ENCODE data around the gene KSR1. TPM values are rescaled to one million over a fixed set of nuclear protein-coding genes. Genes with fewer than 3 reads are reported as not detected.

The KSR1 gene
- total and polyA plus RNA-seq, 2 of the 4 experiments (the other 2 are of a cell fraction): 12.5 to 21.9 TPM

- Histone ChIP-seq H3K4me1 (ENCODE audit: control insufficient read depth, insufficient read depth, low read length) (peaks cover 35% of the 10 kb centered on the region), H2AK9ac (replicated peaks; ENCODE audit: low read depth, low read length, poor library complexity) (no peak overlapping the region), H3K23ac (ENCODE audit: low read depth, low read length) (no peak overlapping the region; the same call in 1 of the 2 replicates), H3K9ac (ENCODE audit: low read depth, low read length) (no peak overlapping the region), H3K27ac (ENCODE audit: insufficient read depth, low read length) (no peak overlapping the region), H2AK5ac (ENCODE audit: low read depth, low read length) (no peak overlapping the region), H3K4me3 (ENCODE audit: insufficient read depth, low read depth, low read length) (no peak overlapping the region), H3K27me3 (ENCODE audit: control insufficient read depth, insufficient read depth, low read length) (no peaks in the 10 kb centered on the region), H3K14ac (replicated peaks; ENCODE audit: low read depth, low read length) (no peak overlapping the region), H3K4ac (ENCODE audit: low read depth, low read length) (no peak overlapping the region), H2AFZ (replicated peaks; ENCODE audit: low read length, poor library complexity) (no peak overlapping the region), H3K56ac (ENCODE audit: extremely low read depth, insufficient read depth, low read length) (no peak overlapping the region), H2BK15ac (ENCODE audit: low read depth, low read length) (no peak overlapping the region), H2BK120ac (ENCODE audit: low read depth, low read length) (no peak overlapping the region), H4K8ac (ENCODE audit: low read depth in 2 of 2, low read length in 2 of 2) (no peak overlapping the region), H3K18ac (ENCODE audit: low read depth, low read length) (no peak overlapping the region), H3K9me1 (ENCODE audit: insufficient read depth, low read length) (peaks cover 36% of the 10 kb centered on the region), H2BK5ac (ENCODE audit: low read depth, low read length, poor library complexity, severe bottlenecking) (peak overlapping the region; percentile 6), H3K79me1 (ENCODE audit: low read depth in 1 of 2, low read length in 2 of 2) (peaks cover 38 to 87% of the 10 kb centered on the region in 2 experiments), H4K5ac (ENCODE audit: low read depth, low read length) (no peak overlapping the region), H3K9me3 (ENCODE audit: control insufficient read depth, insufficient read depth, low read length) (no peaks in the 10 kb centered on the region), H4K91ac (ENCODE audit: insufficient read depth, low read depth, low read length) (no peak overlapping the region), H3K4me2 (ENCODE audit: low read depth, low read length) (no peak overlapping the region), H4K20me1 (ENCODE audit: insufficient read depth, low read length) (peaks cover 62% of the 10 kb centered on the region), H2BK20ac (ENCODE audit: low read depth, low read length) (no peak overlapping the region), H3K36me3 (ENCODE audit: control insufficient read depth, insufficient read depth, low read length) (no peaks in the 10 kb centered on the region)
- POLR2A ChIA-PET (ENCODE audit: unreplicated experiment): no interaction called here
- no peak for DNase-seq
- dilution Hi-C loops (cut with HindIII; ENCODE audit: low sequenced_read_pairs, unreplicated experiment) (no loop called here), in situ Hi-C loops (cut with MboI; ENCODE audit: low sequenced_read_pairs) (no loop called here), intact Hi-C loops (cut with micrococcal nuclease) (no loop called here)
- BruUV-seq (replicated peaks): no TSS peak
- no peak for ATAC-seq (ENCODE audit: low read depth)
- CTCF ChIA-PET: interaction anchor here (1.1 kb wide), 1 partner anchor 49 kb away, joined by 4 read pairs; no protein-coding TSS in a partner anchor
- WGBS, 2 experiments (ENCODE audit: extremely low coverage in 2 of 2, insufficient read length in 1 of 2): no CpG with 5 or more reads among the region's 7 CpGs
- TF ChIP-seq BHLHE40 (IDR thresholded peaks at IDR 0.05; ENCODE audit: low read depth, low read length) (no peak), USF2 (IDR thresholded peaks at IDR 0.05; ENCODE audit: low read depth, low read length) (no peak), SMC3 (IDR thresholded peaks at IDR 0.05; ENCODE audit: low read depth, low read length) (no peak), MAFK (IDR thresholded peaks at IDR 0.05; ENCODE audit: low read depth, low read length) (no peak), ELK1 (IDR thresholded peaks at IDR 0.05; ENCODE audit: borderline replicate concordance, low read depth, low read length) (no peak), RFX5 (IDR thresholded peaks at IDR 0.05; ENCODE audit: low read depth, low read length) (no peak), CTCF (conservative IDR thresholded peaks at IDR 0.05; ENCODE audit: low read depth, low read length) (no peak), MXI1 (IDR thresholded peaks at IDR 0.05; ENCODE audit: borderline replicate concordance, low read depth, low read length) (no peak), NFE2L2 (IDR thresholded peaks at IDR 0.05; ENCODE audit: low read depth, low read length) (no peak), FOS (IDR thresholded peaks at IDR 0.05; ENCODE audit: low read depth, low read length) (no peak), MAZ (IDR thresholded peaks at IDR 0.05; ENCODE audit: borderline replicate concordance, low read depth, low read length) (no peak), CHD1 (IDR thresholded peaks at IDR 0.05; ENCODE audit: low read depth, low read length) (no peak), POLR2A (IDR thresholded peaks at IDR 0.05; ENCODE audit: low read depth, low read length) (no peak), RCOR1 (IDR thresholded peaks at IDR 0.05; ENCODE audit: insufficient replicate concordance, low read length) (no peak), RAD21 (IDR thresholded peaks at IDR 0.05; ENCODE audit: low read length) (no peak)
Measured at GRCh38 chr17:27514595-27515413, 58.6 kb downstream of the KSR1 start.
